Astrocyte of the cerebellum (primary cell): ENCODE measurements around the gene CPN2.

ENCODE experiments used
- DNase-seq: peaks from one replicate; pipeline ENCODE4 v3.0.0-alpha.2; 2011; ENCODE audit warnings: low read depth
- H3K4me3 ChIP-seq: 2 replicates; pipeline ENCODE4 v1.5.1; 2011; ENCODE audit warnings: mild to moderate bottlenecking, low read depth, low read length, moderate library complexity
- in situ Hi-C: cut with HindIII; loops from 2 replicates; pipeline ENCODE4 v1.10.0; 2017; ENCODE audit warnings: low sequenced_read_pairs
- TF ChIP-seq, protein P1 (sequence below): IDR thresholded peaks from 2 replicates; pipeline ENCODE4 v1.5.1; 2012; ENCODE audit warnings: low read length, low read depth, moderate library complexity, mild to moderate bottlenecking; ENCODE audit errors: missing control alignments

Gene CPN2

DNA sequence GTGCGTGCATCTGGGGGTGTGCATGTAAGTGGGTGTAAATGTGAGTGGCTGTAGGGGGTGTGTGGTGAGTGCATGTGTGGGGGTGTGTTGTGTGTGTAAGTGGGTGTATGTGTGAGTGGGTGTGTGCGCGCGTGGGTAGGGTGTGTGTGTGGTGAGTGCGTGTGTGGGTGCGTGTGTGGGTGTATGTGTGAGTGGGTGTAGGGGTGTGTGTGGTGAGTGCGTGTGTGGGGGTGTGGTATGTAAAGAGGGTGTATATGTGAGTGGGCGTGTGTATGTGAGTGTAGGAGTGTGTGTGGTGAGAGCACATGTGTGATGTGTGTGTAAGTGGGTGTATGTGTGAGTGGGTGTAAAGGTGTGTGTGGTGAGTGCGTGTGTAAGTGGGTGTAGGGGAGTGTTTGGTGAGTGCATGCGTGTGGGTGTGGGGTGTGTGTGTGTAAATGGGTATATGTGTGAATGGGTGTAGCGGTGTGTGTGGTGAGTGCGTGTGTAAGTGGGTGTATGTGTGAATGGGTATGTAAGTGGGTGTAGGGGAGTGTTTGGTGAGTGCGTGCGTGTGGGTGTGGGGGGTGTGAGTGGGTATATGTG is 916 bp upstream of the CPN2 start:
- in situ Hi-C loops, result no loop called here
- TF ChIP-seq, protein P1, sequence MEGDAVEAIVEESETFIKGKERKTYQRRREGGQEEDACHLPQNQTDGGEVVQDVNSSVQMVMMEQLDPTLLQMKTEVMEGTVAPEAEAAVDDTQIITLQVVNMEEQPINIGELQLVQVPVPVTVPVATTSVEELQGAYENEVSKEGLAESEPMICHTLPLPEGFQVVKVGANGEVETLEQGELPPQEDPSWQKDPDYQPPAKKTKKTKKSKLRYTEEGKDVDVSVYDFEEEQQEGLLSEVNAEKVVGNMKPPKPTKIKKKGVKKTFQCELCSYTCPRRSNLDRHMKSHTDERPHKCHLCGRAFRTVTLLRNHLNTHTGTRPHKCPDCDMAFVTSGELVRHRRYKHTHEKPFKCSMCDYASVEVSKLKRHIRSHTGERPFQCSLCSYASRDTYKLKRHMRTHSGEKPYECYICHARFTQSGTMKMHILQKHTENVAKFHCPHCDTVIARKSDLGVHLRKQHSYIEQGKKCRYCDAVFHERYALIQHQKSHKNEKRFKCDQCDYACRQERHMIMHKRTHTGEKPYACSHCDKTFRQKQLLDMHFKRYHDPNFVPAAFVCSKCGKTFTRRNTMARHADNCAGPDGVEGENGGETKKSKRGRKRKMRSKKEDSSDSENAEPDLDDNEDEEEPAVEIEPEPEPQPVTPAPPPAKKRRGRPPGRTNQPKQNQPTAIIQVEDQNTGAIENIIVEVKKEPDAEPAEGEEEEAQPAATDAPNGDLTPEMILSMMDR, result no peak
- H3K4me3 ChIP-seq, result no peak overlapping the region
- DNase-seq, result no peak

DNA sequence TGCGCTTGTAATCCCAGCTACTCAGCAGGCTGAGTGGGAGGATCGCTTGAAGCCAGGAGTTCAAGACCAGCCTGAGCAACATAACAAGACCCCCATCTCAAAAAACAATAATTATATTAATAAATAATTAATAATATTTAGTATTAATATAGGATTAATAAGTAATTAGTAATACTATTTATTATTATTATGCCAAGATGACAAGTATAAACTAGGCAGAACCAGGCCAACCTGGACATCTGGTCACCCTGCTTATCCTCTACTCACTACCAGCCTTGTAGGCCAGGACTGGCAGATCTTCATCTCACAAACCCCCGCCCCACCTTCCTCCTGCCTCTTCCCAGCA is 429 bp downstream of the CPN2 start:
- DNase-seq, result no peak
- in situ Hi-C loops, result no loop called here
- TF ChIP-seq, protein P1, result no peak
- no peak overlapping the region for H3K4me3 ChIP-seq

GRCh38 chr3:194348354-194348753 is 2.8 kb downstream of the CPN2 start:
- TF ChIP-seq, protein P1, result no peak
- in situ Hi-C loops, result no loop called here
- no peak overlapping the region for H3K4me3 ChIP-seq
- no peak for DNase-seq

GRCh38 chr3:194346621-194347020 is 4.5 kb downstream of the CPN2 start:
- TF ChIP-seq, protein P1, result no peak
- no peak overlapping the region for H3K4me3 ChIP-seq
- in situ Hi-C loops, result no loop called here
- DNase-seq, result no peak

GRCh38 chr3:194346035-194346434 is 5.1 kb downstream of the CPN2 start:
- TF ChIP-seq, protein P1, result no peak
- in situ Hi-C loops, result no loop called here
- DNase-seq, result no peak
- no peak overlapping the region for H3K4me3 ChIP-seq

- H3K4me3 ChIP-seq, result no peak overlapping the region
- TF ChIP-seq, protein P1, result peak; percentile 99
- no peak for DNase-seq
- in situ Hi-C loops, result no loop called here
These were observed 7.1 kb downstream of the CPN2 start for GRCh38 chr3:194344012-194344411.

GRCh38 chr3:194343561-194343893 is 7.6 kb downstream of the CPN2 start:
- no peak overlapping the region for H3K4me3 ChIP-seq
- TF ChIP-seq, protein P1, result no peak
- in situ Hi-C loops, result no loop called here
- DNase-seq, result no peak
